ENCODE results near the gene UXS1.

The UXS1 gene

GRCh38 chr2:106107509-106108131, 86.5 kb downstream of the UXS1 start:
- no peak for DNase-seq

GRCh38 chr2:106106622-106107508, 87.2 kb downstream of the UXS1 start:
- DNase-seq = no peak

- no peak for DNase-seq
These were observed 88.8 kb downstream of the UXS1 start for GRCh38 chr2:106105151-106105922.

GRCh38 chr2:106104332-106105062, 89.6 kb downstream of the UXS1 start:
- peak; percentile 30 to 84 (median 62) for DNase-seq

- DNase-seq = no peak
These were observed 94.4 kb downstream of the UXS1 start for GRCh38 chr2:106099691-106100090.

GRCh38 chr2:106098664-106099063, 95.4 kb downstream of the UXS1 start:
- no peak for DNase-seq

GRCh38 chr2:106098081-106098480, 96.0 kb downstream of the UXS1 start:
- DNase-seq = peak in 1 of 6 experiments; percentile 11

GRCh38 chr2:106097038-106098000, 96.8 kb downstream of the UXS1 start:
- peak; percentile 9 to 52 (median 30) for DNase-seq

GRCh38 chr2:106096299-106097037, 97.6 kb downstream of the UXS1 start:
- peak; percentile 12 to 63 (median 42) for DNase-seq

GRCh38 chr2:106095478-106096298, 98.4 kb downstream of the UXS1 start:
- DNase-seq = peak; percentile 70 to 88 (median 81)

- peak; percentile 56 to 81 (median 67) for DNase-seq
These were observed 99.8 kb downstream of the UXS1 start for GRCh38 chr2:106094131-106094841.

- DNase-seq = no peak
These were observed 103.0 kb downstream of the UXS1 start for GRCh38 chr2:106090916-106091618.

- no peak for DNase-seq
These were observed 104.5 kb downstream of the UXS1 start for GRCh38 chr2:106089611-106090010.

GRCh38 chr2:106085181-106085940, 108.7 kb downstream of the UXS1 start:
- DNase-seq = peak; percentile 23 to 84 (median 52)

GRCh38 chr2:106080959-106081358, 113.1 kb downstream of the UXS1 start:
- no peak for DNase-seq

- DNase-seq = peak in 2 of 6 experiments; percentile 25 to 35
These were observed 116.0 kb downstream of the UXS1 start for GRCh38 chr2:106078096-106078495.

- DNase-seq = peak in 1 of 6 experiments; percentile 18
These were observed 117.2 kb downstream of the UXS1 start for GRCh38 chr2:106076941-106077340.

- DNase-seq = no peak
These were observed 119.1 kb downstream of the UXS1 start for GRCh38 chr2:106075048-106075447.

All from stimulated activated naive CD4-positive, alpha-beta T cell (primary cell).